Activated T-cell treated with anti-CD3 and anti-CD28 coated beads for 4 hours (primary cell): ENCODE results near the gene CIT.

Source experiments
- DNase-seq: peaks from one replicate; pipeline ENCODE4 v3.0.0-alpha.2; 2020

CIT gene

DNA sequence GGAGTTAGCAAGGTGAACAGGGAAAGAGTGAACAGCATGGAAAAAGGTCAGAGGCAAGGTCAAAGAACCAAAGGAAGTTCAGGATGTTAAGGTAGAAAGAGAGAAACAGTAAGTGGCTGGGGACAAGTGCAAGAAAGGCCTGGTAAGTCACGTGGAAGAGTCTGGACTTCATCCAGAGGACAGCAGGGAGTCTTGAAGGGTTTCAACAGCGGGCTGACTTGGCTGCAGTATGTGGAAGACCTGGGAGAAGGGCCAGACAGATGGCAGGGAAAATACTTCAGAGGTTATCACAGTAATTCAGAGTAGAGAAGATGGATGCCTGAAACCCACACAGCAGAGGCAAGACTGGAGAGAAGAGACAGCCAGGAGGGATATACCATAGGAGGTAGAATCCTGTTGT lies 34.0 kb downstream of the CIT start:
- no peak for DNase-seq

DNA sequence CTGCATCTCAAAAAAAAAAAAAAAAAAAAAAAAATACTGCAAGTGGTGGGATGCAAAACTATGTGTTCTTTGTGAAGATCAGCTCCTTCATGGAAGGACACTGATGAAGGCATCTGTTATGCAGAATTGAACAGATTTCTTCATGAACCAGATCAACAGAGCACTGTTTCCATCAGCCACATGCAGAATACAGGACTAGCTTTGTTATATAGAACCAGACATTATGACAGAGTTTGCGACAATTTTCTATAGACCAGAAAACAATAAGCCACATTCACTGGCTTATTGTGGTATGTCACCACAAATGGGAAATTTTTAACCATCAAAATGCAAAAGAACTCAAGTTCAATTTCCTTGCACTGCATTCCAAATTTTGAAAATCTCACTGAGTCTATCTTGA lies 34.7 kb downstream of the CIT start:
- no peak for DNase-seq

DNA sequence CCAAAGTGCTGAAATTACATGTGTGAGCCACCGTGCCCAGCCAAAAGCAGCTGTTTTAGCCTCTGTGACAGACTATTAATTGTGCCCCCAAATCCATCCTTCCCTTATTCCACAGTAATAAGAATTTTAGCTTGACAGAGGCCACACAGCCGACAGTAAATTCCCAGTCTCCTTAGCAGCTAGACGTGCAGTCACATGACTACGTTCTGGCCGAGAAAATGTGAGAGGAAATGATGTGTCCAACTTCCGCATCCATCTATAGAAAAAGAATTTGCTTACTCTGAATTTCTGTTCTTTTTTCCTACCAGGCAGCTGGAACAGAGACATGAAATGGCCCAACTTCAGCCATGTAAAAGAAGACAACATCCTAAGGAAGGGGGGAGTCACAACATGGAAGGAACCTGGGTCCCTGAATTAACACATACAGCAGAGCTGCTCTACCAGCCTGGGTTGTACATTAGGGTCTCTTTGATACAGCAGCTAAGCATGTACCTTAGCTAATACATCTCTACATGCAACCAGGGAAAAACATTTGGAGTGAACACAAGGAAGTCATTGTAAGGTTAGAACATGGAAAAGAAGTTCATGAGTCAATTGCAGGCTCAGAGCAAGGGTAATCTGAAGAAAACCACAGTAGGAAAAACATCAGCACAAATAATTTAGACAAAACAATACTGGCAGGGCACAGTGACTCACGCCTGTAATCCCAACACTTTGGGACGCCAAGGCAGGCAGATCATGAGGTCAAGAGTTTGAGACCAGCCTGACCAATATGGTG lies 35.5 kb downstream of the CIT start:
- no peak for DNase-seq

DNA sequence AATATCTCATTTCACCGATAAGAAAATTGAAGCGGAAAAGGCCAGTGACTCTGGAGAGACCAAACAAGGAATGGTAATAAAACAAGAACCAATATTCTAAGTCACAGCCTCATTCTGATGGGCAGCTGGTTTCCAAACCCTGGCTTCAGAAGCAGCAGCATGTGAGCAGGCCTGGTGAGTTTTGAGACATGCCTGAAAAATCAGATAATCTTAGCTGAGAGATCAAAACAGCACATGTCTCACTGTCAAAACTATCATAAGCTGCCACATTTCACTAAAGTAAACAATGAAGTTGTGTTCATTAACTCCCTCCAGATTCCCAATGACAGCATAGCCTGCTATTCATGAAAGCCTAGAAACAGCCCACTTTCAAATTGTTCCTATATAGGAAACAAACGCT lies 36.5 kb downstream of the CIT start:
- DNase-seq: no peak

DNA sequence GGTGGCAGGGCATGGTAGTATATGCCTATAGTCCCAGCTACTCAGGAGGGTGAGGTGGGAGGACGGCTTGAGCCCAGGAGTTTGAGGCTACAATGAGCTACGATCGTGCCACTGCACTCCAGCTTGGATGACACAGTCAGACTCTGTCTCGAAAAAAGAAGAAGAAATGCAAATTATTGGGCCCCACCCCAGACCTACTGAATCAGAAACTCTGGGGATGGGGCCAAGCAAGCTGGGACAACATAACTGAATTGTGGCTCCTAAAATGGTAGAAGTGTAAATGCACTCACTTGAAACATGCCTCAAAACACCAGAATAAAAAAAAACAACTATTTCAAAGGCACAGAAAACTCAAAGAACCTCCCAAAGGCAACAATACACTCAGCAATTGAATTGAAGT lies 37.0 kb downstream of the CIT start:
- DNase-seq: no peak

DNA sequence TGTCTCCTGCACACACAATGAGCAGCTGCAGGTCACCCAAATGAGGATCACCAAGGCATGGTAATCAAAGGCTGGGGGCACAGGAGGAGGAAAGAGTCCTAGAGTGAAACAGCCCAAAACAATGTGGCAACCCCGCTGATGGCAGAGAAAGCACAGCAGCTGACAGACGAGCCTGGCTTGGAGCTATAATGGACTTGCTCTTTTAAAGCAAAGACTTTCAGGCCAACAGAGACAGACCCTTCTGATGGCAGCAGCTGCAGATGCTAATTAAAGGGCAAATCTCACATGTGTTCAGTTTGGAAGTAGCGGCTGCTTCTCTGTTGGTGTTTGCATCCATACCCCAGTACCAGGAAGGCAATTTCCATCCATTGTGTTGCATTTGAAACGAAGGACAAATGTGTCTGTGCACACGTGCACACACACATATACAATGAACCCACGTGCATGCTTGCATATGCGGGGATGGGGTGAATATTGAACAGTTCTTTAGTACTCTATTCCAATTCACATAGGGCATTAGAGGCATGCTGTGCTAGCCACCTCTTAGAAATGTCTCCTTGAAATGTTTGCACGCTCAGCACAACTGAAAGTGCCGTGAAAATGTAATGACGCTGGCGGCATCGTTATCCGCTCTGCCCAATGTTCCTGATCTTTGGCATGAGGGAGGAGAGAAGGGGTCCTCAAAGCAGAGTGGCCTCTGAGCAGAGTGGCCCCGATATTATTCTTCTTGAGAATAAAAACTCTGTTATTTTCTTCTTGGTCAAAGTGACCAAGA lies 38.1 kb downstream of the CIT start:
- DNase-seq: no peak

DNA sequence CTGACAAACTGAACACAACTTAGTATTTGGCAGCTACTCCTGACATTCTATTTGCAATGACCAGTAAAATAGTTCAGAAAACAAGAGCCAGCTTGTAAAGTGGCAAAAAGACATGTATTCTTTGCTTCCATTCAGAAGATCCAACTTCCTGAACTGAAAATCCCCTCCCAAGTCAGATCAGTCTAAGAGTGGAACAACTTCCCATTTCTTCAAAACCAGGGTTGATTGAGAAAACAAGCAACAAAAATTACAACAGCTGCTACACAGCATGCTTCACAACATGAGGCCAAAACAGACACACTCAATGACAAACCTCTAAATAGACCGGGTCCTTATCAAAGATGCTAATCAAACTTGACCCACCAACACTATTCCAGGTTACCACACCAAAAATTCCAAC lies 40.3 kb downstream of the CIT start:
- no peak for DNase-seq

DNA sequence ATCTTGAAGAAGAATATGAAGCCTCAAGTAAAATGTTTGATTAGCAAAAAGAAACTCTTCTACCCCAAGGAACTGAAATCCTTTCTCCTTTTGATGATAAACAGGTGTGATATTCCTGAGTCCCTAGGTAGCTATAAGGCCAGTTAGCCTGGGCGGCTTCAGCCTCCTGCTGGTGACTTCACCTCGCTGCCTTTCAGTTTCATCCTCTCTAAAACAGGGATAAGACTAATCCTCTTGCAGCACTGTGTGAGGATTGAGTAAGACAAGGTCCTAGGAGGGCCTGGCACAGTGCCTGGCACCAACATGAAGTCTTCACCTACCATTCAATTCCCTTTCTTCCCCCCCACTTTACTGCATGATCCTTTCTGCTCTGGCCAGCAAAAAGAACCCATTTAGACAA lies 42.1 kb downstream of the CIT start:
- no peak for DNase-seq

DNA sequence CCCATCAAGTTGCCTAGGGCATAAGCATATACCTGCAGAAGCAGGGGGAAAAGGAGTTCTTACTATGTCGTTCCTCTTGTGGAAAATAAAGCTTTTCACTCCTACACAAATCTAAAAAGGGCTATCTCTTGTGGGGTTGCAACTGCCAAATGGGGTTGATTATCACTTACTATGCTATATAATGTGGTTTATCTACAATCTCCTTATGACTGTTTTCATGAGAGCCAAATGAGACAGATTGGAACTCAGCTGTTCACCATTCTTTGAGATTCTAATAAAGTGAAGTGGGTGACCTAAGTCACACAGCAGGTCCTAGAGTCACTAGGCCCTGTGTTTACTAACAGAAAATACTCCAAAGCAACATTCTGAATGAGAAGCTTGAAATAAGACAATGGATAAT lies 47.7 kb downstream of the CIT start:
- DNase-seq: no peak

DNA sequence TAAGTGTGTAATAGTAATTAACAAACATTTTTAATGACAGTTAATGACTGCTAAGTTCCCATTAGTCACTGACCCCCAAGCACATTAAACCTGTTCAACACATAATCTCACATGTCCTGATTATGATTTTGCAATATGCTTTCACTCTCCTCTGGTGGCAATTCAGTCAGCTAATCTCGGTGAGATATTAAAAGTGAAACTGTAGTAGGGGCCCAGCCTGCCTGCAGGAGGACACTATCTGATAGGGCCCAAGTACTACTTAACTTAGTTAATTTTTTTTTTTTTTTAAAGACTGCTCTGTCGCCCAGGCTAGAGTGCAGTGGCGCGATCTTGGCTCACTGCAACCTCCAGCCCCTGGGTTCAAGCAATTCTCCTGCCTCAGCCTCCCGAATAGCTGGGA lies 48.8 kb downstream of the CIT start:
- no peak for DNase-seq

DNA sequence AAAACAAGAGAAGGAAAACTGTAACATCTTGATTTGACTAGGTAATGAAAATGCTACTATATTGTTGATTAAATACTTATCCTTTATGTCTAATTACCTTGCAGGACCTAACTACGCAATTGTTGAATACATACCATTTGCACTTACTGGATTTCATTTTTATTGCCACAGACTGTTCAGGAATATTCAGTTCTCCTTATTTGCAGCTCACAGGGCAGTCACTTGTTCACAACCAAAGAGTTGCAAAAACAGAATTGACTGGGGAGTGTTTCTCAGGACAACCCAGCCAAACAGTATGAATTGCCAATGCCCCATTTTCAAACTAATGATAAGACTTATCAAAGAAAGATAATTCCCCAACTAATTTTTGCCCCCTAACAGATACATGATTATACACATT lies 49.4 kb downstream of the CIT start:
- no peak for DNase-seq

DNA sequence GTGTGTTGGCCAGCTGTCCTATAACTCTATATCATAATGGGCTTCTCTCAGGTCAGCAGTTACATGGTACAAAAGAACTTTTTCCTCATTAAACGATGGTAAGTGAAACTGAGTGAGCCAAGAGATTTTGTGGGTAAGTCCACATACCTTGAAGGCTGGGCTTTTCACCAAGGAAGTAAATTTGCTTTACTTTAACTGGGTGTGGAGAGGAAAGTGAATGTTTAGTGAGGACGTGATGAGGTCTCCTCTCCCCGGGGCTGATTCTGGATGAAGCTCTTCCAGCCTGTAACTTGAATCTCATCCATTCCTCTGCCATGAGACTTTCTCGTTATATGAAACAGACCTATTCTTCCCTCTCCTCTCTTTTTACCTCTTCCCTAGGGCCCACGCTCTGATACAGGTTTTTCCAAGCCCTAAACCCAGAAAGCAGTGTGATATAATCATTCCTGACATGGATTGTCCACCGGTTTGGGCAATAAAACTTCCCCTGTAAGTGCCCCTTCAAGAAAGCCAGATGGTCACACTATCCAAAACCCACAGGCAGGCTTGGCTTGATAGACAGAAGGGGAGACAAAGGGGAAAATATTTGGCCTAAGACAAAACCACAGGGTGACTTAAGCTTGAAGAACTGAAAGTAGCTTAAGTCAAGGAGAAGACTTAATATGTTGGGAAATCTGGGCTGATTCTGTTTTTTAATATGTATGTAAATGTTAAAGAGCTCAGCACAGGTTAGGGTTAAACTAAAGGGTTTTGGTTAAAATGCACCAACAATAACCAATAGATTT lies 50.3 kb downstream of the CIT start:
- DNase-seq: no peak

DNA sequence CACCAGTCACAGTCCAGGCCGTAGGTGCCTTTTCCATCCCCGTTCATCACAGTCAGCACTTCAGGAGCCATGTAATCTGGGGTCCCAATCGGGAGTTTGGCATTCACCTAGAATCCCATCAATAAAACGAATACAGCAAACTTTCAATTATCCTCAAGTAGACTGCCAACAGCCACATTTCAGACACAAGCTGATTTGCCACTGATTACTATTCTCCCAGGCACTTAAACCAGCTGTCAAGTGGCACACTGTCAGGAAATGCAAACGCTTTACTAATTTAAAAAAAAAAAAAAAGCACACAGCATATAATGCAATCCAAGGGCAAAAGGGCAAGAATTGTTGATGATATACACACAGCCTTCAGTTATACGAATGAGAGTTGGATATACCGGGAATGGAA lies 51.9 kb downstream of the CIT start:
- DNase-seq: no peak

DNA sequence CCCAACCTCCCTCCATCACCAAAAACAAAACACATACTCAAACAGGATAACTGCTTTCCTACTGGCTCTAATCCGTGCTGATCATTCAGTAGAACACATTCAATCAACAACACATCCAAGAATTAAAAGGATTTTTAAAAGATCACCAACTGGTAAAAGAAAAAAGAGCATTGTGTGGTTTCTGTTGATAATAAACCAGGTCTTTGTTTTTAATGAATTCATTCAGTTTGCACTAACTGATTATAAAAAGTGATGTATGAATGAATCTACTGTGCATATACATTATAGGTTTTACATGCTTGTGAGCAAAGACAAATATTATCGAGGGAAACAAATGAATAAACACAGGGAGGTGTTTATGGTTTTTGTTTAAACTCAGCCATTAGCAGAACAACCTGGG lies 55.1 kb downstream of the CIT start:
- no peak for DNase-seq

DNA sequence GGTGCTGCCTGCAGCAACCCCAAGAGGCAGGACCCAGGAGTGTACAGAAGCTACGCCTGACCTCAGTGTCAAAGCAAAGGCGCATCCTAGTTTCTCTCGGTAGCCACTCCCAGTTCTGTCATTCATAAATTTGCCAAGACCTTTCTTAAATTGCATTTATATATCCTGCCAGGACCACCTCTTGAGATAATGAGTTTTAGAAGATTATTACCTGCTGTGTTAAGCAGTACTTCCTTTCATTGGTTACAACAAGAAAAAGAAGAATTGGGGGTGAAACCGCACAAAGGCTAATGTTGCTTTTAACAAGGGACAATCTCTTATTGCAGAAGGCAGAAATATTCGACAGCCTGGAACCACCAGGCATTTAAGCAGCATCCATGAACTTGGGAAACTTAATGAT lies 57.8 kb downstream of the CIT start:
- no peak for DNase-seq

DNA sequence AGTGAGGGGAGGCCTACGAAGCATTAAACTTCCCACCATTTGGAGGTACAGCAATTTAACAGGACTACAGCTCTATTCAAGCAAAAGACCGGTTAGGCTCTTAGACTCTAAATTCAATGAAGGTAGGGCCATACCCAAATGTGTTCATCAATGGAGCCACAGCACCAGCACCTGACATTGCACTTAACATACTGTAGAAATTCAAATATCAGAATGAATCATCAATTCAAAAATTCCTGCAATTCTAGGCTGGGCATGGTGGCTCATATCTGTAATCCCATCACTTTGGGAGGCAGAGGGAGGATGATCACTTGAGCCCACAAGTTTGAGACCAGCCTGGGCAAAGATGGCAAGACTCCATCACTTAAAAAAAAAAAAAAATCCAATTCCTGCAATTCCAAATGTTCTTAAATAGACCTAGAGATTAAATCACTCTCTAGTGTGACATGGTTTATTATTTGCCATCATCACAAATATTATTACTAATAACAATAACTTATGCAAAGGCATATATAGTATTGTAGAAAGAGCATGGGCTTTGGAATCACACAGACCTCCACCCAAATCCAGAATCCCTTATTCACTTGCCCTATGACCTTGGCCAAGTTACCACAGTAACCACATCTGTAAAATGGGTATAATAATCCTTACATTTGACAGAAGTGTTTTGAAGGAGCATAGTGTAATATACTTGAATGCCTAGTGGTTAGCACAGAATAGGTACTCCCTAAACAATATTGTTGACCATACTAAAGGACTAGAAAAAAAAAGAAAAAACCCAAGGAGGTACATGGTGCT lies 59.4 kb downstream of the CIT start:
- DNase-seq: no peak

DNA sequence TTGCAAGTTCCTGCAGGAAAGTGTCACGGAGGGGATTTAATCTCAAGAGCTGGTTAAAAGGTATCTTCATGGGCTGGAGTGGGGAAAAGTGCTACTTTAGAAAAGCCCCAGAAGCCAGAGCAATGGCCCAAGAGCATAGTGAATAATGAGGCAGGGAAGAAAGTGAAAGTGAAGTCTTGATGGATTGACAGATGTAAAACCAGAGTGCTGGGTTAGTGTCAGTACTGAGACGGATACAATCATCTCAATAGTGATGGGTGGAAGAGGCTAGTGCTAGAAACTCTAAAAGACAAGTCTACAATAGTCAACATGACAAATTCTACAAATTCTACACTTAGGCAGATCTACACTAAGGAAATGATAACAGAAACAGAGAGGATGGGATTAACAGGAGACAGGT lies 68.1 kb downstream of the CIT start:
- DNase-seq: no peak

DNA sequence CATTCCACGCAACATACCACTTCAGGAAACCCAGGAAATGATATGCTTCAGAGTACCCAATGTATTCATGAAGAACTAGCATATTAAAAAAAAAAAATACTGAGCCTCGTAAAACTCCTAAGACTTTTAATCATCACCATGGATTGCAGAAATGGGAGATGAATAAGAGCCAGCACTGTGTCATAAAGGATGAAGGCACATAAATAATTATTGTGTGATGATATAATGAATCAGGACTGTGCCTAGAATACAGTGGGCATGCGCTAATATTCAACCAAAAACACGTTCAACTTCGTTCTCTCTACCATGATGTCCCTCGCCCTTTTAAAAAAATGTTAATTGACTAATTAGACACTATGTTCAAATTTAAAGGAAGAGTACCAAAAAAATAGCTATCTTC lies 68.7 kb downstream of the CIT start:
- no peak for DNase-seq

DNA sequence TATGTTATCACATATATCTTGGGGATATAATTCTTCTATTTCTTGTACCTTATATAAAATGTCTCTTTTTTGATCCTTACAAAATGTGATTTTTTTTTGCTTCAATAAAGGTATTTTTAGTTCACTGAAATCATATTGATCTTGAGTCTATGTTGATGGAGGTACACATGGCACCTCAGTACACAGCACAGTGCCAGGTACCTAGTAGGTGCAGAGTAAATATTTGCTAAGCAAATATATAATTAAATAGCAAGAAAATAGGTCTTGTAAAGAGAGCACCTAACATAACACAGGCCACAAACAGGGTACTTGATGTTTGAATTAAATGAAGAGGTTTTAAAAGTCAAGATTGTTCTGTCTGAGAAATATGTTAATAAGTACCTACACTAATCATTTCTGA lies 69.7 kb downstream of the CIT start:
- DNase-seq: no peak

DNA sequence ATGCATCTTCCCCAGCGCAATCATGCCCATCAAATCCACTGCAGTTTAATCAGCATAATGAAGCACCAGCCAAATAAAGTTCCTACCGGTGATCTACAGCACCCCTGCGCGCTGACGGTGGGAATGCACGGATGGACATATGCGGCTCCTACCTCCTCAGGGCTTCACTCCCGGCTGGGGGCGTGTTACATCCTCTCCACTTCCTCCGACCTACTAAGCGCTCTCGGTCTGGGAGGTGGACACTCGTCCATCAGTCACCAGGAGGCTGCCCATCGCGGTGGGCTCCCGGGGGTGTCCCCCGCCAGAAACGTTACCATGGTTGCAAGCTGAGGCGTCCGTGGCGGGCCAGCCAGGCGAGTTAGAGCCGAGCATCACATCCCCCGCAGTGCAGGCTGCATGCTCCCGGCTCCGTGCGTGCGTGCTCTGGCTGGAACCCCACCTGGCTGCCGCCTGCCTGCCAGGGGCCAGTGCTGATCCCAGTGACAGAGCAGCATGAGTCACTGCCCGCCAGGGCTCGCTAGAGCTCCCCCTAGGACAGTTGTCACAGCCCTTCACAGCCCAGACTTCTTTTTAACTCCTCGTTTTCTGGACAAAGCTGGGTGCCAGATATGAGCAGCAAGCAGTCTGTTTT lies 73.0 kb downstream of the CIT start:
- no peak for DNase-seq

DNA sequence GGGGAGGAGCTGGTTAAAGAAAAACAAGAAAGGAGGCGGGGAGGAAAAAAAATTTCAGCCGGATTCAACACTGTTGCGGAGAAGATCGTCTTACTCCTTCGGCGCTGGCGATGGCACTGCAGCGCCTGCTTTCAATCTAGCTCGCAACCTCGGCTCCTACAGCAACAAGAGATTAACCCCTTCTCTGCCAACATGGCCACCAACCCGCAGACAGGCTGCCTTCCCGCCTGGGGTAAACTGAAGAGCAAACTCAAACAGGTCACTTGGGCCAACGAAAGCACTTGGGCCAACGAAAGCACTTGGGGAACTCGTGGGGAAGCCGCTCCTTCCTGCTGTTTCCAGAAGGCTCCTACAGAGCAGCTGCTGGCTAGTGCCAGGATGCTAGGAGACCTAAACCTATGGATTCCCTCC lies 73.7 kb downstream of the CIT start:
- no peak for DNase-seq

DNA sequence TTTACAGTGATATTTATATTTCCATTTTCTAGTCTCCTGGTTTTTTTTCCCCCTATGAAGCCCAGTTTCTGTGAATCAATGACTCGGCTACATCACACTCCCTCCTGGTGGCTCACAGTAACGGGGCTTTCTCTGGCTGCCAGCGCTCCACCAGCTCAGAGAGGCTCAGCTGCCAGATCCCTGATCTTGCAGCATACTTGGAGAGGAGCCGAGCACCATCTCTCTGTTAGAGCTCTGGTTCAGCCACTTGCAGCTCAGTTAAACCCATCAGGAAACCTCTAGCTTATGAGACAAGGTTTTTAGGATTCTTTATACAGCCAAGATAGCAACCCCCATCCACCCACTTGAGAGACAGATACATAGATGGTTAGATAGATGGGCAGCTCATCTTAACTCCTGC lies 74.6 kb downstream of the CIT start:
- DNase-seq: no peak

DNA sequence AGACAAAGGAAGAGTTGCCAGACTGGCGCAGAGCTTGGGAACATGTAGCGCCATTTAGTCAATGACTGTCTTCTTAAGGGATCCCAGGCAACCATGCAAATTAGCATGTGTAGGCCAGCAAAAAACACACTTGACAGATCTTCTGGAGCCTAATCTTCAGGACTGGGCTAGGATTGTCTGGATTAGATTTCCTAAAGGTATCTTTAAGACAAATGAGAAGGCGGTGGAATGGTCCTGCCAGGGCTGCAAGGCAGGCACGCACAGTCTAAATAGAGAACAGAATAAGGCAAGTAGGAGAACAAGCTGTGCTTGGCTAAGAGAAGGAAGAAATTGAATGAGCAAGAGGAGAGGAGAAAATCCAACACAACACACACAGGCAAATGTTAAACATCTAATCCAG lies 80.0 kb downstream of the CIT start:
- no peak for DNase-seq
